ENCODE measurements around the gene RAI1.

DNA sequence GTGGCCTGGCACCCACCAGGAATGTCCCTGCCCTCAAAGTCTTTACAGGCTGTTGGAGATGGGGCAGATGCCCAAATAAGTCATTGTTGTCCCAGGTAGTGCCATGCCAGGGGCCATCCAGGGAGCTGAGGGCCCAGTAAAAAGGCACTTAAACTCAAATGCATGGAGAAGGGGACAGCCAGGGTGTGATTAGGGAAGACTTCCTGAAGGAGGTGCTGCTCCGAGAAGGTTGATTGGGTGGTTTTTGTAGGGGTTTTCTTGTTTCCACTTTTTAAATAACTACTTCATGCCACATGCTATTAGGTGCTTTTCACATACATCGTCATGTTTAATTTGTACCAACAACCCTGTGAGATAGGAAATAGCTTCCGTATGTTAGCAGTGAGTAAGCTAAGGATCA, 66.9 kb downstream of the RAI1 start:
- TF ChIP-seq, protein P1, sequence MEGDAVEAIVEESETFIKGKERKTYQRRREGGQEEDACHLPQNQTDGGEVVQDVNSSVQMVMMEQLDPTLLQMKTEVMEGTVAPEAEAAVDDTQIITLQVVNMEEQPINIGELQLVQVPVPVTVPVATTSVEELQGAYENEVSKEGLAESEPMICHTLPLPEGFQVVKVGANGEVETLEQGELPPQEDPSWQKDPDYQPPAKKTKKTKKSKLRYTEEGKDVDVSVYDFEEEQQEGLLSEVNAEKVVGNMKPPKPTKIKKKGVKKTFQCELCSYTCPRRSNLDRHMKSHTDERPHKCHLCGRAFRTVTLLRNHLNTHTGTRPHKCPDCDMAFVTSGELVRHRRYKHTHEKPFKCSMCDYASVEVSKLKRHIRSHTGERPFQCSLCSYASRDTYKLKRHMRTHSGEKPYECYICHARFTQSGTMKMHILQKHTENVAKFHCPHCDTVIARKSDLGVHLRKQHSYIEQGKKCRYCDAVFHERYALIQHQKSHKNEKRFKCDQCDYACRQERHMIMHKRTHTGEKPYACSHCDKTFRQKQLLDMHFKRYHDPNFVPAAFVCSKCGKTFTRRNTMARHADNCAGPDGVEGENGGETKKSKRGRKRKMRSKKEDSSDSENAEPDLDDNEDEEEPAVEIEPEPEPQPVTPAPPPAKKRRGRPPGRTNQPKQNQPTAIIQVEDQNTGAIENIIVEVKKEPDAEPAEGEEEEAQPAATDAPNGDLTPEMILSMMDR (conservative IDR thresholded peaks at IDR 0.05; ENCODE audit: low read depth, low read length): peak; percentile 51
- TF ChIP-seq EZH2 (IDR thresholded peaks at IDR 0.05; ENCODE audit: borderline replicate concordance, low read depth, low read length, poor library complexity, severe bottlenecking): no peak
